Measurements from ENCODE around the gene CDK19.

Gene CDK19

GRCh38 chr6:110799189-110799588, 16.1 kb downstream of the CDK19 start:
- H3K27ac ChIP-seq: no peak overlapping the region
- TF ChIP-seq ZFX (IDR thresholded peaks at IDR 0.05; ENCODE audit: borderline replicate concordance): no peak
- TF ChIP-seq CTCF (IDR thresholded peaks at IDR 0.05): no peak

- TF ChIP-seq ZFX (IDR thresholded peaks at IDR 0.05; ENCODE audit: borderline replicate concordance) (no peak), CTCF (IDR thresholded peaks at IDR 0.05) (no peak)
- H3K27ac ChIP-seq: 0 out of 2 replicates have a peak overlapping the region, but pooled peaks have one; percentile 1
Measured at GRCh38 chr6:110795271-110795670, 20.0 kb downstream of the CDK19 start.

GRCh38 chr6:110786696-110787095, 28.6 kb downstream of the CDK19 start:
- no peak for TF ChIP-seq CTCF (IDR thresholded peaks at IDR 0.05)
- no peak for TF ChIP-seq ZFX (IDR thresholded peaks at IDR 0.05; ENCODE audit: borderline replicate concordance)
- H3K27ac ChIP-seq: no peak overlapping the region

GRCh38 chr6:110786271-110786670, 29.0 kb downstream of the CDK19 start:
- no peak overlapping the region for H3K27ac ChIP-seq
- TF ChIP-seq ZFX (IDR thresholded peaks at IDR 0.05; ENCODE audit: borderline replicate concordance): no peak
- no peak for TF ChIP-seq CTCF (IDR thresholded peaks at IDR 0.05)

- H3K27ac ChIP-seq: no peak overlapping the region
- TF ChIP-seq CTCF (IDR thresholded peaks at IDR 0.05) (no peak), ZFX (IDR thresholded peaks at IDR 0.05; ENCODE audit: borderline replicate concordance) (no peak)
Measured at GRCh38 chr6:110784610-110784979, 30.7 kb downstream of the CDK19 start.

GRCh38 chr6:110781522-110782214, 33.6 kb downstream of the CDK19 start:
- H3K27ac ChIP-seq: no peak overlapping the region
- no peak for TF ChIP-seq ZFX (IDR thresholded peaks at IDR 0.05; ENCODE audit: borderline replicate concordance)
- no peak for TF ChIP-seq CTCF (IDR thresholded peaks at IDR 0.05)

- TF ChIP-seq CTCF (IDR thresholded peaks at IDR 0.05): no peak
- no peak for TF ChIP-seq ZFX (IDR thresholded peaks at IDR 0.05; ENCODE audit: borderline replicate concordance)
Measured at GRCh38 chr6:110778333-110778732, 36.9 kb downstream of the CDK19 start.

More at GRCh38 chr6:110778333-110778732, 36.9 kb downstream of the CDK19 start:
- no peak overlapping the region for H3K27ac ChIP-seq

All from 22Rv1 (cell line).